Measurements from ENCODE around the gene DYNC1H1.
"Not testable (repeated sequence)": the region's sequence is repeated elsewhere in the genome, so short reads cannot be mapped to it uniquely, and the experiment has no call there.

DYNC1H1 gene

DNA sequence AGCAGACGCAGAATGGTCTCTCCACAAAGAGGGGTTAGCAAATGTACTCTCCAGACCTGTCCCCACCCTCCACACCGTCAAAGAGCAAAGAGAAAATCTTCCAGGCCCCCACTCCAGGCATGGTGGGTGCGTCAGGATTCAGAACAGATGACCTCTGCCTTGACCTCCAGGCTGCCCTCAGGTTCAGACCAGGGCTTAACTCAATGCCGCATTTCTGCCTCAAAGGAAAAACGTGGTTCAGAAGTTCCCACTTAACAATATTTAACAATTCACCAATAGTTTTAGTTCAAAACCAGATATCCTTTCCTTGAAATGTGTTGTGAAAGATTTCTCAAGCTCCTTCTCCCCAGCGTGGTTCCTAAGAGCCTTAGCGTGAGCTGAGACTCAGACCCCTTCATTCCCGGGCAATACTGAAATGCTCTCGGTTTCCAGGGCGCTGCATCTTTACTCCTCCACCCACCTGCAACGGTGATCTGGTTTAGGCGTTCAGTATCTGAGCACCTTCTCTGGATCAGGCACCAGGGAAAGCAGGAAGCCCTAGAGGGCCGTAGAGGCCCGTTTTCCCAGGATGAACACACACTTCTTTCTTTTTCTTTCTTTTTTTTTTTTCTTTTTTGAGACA lies 99.5 kb downstream of the DYNC1H1 start:
- DNase-seq (ENCODE audit: low read depth): no peak

DNA sequence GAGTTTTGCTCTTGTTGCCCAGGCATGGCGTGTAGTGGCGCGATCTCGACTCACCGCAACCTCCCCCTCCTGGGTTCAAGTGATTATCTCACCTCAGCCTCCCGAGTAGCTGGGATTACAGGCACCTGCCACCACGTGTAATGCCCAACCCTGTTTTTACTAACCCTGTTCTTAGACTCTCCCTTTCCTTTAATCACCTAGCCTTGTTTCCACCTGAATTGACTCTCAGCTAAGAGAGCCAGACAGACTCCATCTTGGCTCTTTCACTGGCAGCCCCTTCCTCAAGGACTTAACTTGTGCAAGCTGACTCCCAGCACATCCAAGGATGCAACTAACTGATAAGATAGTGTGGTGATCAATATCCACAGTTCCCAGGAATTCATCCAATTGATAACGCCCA lies 100.2 kb downstream of the DYNC1H1 start:
- not testable (repeated sequence) for DNase-seq (ENCODE audit: low read depth)

DNA sequence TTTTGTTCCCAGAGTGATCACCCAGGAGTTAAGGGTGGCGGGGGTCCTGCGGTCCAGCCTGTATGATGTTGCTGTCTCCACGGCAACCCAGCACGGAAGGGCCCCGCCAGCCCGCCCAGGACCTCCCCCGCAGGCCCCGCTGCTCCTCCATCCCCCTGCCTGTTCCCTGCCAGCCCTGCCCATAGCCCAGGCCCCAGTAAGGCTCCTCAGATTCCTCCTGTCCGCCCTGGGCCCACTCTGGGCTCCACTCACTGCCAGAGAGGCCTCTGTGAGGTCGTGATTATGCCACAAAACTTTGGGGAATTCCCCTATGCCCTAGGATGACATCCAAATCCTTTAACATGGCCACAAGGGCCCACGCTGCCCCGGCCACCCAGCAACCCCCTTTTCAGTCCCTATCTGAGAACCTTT lies 101.7 kb downstream of the DYNC1H1 start:
- DNase-seq (ENCODE audit: low read depth): no peak

DNA sequence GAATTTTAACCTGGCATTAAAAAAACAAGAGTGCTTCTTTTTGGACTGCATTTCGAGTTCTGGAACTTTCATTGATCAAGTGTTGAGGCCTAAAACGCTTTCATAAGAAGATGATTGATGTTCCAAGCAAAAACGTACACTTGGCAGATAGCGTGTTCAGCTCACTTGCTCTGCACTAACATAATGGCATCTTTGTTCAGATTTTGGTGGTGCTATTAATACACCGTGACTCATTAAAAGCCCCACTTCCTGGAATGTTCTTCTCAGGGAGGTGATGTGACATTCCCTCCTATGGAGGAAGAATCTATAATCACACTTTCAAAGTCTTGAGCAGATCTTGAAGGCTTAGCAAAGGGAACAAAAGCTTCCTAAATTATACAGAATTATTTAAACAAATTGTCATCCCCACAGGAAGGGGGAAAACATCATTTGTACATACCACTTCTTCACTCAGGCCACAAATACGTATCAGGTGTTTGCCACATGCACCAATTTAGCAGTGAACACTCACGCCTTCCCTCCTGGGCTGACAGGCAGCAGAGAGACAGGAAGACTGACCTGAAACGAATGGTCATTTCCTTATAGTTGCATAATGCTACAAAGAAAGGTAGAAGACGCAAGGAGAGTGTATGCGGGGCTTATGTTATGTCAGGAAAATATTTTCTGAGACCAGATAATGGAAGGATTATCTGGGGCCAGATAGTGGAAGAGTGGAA lies 107.1 kb downstream of the DYNC1H1 start:
- no peak for DNase-seq (ENCODE audit: low read depth)

DNA sequence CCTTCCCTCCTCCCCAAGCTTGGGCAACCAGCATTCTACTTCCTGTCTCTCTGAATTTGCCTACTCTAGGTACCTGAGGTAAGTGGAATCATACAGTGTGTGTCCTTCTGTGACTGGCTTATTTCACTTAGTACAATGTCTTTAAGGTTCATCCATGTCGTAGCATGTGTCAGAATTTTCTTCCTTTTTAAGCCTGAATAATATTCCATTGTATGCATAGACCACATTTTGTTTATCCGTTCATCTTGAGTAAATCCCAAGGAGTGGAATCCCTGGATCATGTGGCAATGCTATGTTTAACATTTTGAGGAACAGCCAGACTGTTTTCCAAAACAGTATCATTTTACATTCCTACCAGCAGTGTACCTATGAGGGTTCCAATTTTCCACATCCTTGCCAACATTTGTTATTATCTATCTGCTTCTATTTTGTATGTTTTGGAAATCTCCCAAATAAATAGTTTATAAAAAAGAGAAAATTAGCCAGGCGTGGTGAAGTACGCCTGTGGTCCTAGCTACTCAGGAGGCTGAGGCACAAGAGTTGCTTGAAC lies 110.1 kb downstream of the DYNC1H1 start:
- no peak for DNase-seq (ENCODE audit: low read depth)

DNA sequence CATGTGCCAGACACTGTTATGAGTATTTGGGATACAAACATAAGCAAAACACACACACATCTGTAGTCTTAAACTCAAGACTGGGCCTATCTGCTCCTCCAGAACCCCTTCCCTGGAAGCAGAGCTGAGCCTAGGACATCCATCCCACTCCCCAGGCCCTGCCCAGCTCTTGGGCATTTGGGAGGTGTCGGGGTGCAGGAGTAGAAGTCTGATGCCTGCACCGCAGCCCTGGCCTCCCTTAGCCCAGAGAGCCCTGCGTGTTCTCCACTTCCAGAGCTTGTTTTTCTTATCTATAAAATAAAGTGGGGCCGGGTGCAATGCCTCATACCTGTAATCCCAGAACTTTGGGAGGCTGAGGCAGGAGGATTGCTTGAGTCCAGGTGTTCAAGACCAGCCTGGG lies 110.8 kb downstream of the DYNC1H1 start:
- no peak for DNase-seq (ENCODE audit: low read depth)

DNA sequence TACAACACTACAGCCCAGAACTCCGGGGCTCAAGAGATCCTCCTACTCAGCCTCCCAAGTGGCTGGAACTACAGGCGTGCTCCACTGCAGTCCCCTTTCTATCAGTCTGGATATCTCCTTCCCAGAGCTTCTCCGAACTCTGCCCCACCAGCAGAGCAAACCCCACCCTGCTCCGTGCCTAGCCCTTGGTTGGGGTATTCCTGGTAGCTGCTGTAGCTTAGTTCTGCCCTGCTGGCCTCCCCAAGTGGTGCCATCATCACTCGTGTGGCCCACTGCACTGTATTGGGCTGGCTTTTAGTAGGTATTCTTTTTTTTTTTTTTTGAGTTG lies 113.0 kb downstream of the DYNC1H1 start:
- no peak for DNase-seq (ENCODE audit: low read depth)

DNA sequence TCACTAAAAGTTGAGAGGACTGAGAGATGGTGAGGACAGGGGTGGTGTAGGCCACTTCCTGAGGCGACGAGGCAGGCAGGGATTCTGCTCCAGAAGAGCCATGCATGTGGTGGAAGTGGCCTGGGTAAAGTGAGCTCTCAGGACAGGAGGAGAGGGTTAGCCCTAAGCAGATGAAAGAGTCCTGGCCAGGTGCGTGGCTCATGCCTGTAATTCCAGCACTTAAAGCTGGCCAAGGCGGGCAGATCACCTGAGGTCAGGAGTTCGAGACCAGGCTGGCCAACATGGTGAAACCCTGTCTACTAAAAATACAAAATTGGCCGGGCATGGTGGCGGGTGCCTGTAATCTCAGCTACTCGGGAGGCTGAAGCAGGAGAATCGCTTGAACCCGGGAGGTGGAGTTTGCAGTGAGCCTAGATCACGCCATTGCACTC lies 114.0 kb downstream of the DYNC1H1 start:
- DNase-seq (ENCODE audit: low read depth): not testable (repeated sequence)

DNA sequence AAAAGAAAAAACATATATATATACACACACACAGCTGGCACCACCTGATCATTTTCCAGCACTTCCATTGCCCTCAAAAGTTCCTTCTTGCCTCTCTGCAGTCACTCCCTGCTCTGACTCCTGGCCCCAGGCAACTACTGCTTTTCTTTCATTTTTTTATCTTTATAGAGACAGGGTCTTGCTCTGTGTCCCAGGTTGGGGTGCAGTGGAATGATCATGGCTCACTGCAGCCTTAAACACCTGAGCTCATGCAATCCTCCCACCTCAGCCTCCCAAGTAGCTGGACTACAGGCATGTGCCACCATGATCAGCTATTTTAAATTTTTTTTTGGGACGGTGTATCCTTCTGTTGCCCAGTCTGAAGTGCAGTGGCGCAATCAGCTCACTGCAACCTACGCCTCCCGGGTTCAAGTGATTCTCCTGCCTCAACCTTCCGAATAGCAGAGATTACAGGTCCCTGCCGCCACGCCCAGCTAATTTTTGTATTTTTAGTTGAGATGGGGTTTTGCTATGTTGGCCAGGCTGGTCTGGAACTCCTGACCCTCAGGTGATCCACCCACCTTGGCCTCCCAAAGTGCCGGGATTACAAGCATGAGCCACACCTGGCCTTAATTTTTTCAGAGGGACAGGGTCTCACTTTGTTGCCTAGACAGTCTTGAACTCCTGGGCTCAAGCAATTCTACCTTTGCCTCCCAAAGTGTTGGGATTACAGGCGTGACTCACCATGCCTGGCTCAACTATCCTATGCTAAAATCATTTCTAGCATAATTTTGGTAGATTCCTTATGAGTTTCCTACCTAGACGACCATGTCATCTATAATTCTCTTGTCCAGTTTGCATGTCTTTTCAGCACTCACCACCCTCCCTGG lies 114.7 kb downstream of the DYNC1H1 start:
- no peak for DNase-seq (ENCODE audit: low read depth)

DNA sequence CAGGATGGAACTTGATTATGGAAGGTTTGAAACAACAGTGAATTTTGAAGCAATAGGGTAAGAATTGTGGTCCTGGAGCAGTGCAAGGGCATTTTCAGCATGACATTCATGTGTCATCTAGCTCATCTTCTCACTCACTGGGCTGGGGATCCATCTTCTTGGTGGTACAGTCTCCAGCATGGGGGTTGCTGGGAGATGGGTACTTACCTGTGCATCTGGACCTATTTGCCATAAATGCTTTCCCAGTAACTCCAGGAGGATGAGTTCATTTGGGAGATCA lies 115.3 kb downstream of the DYNC1H1 start:
- no peak for DNase-seq (ENCODE audit: low read depth)

DNA sequence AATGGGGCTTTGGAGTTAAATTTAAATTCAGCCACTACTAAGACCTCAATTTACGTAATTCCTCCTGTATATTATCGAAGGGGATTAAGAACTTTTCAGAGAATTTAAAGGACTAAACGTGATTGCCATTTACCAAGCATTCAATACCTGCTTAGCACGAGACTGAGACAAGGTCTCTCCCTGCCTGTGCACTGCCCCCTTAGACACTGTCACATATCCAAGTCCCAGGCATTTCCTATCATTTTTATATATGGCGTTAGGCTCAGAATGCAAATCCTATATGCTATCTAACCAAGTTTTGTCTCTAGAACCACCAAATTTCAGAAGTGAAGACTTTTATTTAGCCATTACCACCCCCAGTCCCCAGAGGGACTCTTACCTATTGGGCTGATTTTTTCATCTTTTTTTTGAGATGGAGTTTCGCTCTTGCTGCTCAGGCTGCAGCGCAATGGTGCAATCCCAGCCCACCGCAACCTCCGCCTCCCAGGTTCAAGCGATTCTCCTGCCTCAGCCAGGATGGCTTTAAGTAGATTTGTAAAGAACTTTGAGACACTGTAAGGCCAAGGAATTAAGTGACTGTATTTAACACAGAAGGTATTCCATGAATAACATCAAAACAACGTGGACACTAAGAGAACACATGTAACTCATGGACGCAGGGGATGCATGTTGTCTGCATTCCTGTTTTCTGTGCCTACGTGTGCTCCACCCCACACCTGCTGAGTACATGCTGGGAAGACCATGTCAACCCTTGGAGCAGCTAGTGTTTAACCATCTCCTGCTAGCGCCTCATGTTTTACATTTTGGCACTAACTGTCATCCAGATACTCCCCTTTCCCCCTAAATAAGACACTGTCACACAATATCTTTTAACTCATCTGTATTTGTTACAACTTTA lies 116.1 kb downstream of the DYNC1H1 start:
- DNase-seq (ENCODE audit: low read depth): no peak

DNA sequence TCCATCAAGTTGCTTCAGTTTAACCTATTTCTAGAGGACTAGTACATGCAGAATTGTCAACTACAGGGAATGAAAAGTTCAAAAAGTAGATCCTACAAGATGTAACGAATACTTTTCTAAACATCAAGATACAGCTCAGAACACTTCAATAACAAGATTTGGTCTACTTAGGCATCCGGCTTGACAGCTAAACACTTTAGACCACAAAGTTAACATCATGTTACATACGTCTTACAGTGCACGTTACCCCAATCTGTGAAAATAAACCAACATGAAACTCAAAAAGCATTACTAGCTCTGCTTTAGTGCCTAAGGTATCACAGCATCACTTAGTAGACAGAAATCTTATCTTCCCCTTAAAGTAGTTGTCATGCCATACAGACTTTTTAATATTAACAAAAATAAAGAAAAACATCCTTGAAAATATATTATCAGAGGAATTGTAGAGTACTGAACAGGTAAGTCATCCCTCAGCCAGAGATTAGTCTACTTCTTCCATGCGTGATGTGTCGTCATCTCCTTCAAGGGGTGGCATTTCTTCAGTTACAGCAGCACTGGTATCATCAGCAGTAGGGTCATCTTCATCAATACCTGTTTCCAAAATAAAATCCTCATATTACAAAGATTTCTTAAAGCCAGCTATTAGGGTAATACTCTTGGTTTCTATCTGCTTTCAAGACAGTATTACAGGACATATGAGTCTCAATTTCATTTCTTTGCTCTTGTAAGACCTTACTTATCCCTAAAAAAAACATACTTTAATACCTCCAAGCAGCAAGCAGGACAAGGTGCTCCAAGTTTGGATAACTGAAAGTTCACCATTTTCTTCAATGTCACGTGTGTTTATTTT lies 117.1 kb downstream of the DYNC1H1 start:
- no peak for DNase-seq (ENCODE audit: low read depth)

DNA sequence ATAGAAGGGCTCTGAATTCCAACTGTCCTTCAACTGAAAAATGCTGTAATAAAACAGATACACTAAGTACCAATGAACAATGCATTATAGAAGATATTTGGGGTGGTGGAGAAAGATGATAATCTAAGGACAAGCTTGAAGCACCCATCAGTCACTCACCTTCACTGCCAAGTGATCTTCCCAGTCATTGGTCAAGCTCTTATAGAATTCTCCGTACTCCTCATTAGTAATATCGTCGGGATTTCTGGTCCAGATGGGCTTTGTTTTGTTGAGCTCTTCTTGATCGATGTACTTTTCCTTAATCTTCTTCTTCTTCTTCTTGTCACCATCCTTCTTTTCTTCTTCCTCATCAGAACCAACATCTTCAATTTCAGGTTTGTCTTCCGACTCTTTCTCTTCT lies 120.1 kb downstream of the DYNC1H1 start:
- DNase-seq (ENCODE audit: low read depth): not testable (repeated sequence)

DNA sequence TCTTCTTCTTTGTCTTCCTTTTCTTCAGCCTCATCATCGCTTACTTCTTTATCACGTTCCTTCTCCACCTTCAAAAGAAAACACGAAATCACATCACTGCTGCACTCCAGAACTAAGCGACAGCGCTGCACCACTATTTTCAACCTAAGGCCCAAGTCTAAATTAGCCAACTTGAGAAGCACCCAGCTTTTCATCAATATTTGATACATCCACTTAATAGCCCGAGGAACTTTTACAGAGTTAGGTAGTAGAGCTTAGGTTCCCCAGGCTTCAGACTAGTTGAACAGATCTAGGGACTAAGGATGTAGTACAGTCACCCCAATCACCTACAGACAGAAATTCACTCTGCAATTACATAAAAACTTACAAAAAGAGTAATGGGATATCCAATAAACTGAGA lies 120.6 kb downstream of the DYNC1H1 start:
- no peak for DNase-seq (ENCODE audit: low read depth)

DNA sequence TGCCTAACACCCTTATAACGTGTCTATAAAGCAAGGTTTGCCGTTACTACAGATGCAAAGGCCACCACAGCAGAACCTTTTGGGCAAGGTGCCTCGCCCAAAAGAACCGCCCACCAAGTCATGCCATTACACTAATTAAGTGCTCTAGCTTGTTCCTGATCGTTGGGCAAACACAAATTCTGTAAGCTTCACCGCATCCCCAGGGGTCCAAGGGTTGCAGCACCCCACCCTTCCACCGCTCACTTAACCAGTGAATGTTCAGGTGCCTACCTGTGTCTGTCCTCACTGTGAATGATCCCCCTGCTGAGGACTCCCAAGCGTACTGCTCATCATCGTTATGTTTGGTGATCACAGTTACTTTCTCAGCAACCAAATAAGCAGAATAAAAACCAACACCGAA lies 121.1 kb downstream of the DYNC1H1 start:
- no peak for DNase-seq (ENCODE audit: low read depth)

DNA sequence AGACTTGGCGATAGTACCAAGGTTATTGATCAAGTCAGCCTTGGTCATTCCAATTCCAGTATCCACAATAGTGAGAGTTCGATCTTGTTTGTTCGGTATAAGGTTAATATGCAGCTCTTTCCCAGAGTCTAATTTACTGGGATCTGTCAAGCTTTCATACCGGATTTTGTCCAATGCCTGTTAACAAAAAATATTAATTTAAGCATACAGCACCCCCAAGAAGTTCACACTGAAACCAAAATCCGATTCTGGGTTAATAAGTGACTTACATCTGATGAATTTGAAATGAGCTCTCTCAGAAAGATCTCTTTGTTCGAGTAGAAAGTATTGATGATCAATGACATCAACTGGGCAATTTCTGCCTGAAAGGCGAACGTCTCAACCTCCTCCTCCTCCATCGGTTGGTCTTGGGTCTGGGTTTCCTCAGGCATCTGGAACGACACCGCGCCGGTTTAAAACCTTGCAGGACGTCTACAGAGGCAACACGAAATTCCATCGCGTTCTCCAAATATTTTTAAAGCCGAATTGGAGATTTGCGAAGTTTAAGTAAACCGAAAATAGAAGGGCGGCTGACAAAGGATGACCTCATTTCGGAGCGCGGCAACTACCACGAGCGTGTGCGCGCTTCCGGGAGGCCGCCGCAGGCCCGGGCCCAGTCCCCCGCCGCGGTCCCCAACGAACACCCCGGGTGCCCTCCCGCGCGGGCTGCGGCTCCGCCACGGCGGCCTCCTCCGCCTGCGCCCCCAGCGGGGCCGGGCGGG lies 121.8 kb downstream of the DYNC1H1 start:
- DNase-seq (ENCODE audit: low read depth): peak; percentile 59

DNA sequence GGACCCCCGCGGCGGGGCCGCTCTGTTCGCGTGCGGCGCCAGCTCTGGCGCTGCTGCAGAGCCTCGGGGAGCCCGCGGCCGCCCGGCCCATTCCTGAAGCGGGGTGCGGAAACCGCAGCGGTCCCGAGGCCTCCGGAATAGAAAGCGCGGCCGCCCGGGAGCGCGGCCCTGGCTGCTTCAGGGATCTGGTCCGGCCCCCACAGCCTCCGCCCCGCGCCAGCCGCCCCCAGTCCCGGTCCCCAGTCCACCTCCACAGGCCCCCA lies 122.3 kb downstream of the DYNC1H1 start:
- no peak for DNase-seq (ENCODE audit: low read depth)

DNA sequence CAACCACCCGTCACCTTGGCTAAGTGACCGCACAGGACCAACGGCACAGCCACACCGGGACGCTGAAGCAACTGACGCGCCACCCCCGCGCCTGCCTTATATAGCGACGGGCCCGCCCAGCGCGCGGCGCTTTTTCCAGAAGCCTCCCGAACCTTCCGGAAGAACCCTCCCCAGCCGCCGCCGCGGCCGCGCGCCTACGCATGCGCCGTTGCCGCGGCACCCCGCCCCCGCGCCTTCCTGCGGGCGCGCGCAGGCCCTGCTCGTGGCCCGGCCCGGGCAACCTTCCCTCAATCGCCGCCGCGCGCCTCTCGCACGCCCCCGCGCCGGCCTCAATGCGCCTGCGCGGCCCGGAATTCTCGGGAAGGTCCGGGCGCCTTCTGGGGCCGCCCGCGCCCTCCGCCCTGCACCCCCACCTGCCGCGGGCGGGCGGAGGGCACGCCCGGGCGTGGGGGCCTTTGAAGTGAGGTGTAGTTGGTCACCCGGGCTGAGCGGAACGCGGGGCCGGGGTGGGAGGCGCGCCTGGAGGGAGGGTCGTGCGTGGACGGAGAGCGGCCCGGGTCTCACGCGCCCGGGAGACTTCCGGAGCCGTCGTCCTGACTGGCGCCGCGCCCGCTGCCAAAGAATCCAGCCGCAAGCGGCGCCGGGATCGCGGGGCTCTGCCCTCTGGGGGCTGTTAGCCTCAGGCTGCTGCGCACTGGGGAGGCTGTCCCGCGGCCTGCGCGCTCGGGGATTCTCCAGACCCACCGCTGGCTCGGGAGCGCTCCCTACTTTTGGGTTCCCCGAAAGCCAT lies 122.8 kb downstream of the DYNC1H1 start, which contains the start of gene HSP90AA1:
Gene HSP90AA1, minus strand, starts transcription at position 73 of the 790 bp plus-strand sequence. CDS start 666 bp downstream, outside the sequence.
- peak; percentile 83 for DNase-seq (ENCODE audit: low read depth)

DNA sequence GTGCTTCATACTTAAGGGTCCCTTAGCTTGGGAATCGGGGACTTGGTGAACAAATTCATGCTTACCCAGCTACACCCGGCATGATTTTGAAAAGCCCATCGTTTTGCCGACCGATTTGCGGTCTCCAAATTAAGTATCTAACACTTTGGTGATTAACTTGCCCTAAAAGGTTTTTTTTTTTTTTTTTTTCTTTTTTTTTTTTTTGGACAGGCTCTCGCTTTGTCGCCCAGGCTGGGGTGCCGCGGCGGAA lies 123.3 kb downstream of the DYNC1H1 start:
- no peak for DNase-seq (ENCODE audit: low read depth)
